ENCODE data around the gene PRPSAP2.

DNA sequence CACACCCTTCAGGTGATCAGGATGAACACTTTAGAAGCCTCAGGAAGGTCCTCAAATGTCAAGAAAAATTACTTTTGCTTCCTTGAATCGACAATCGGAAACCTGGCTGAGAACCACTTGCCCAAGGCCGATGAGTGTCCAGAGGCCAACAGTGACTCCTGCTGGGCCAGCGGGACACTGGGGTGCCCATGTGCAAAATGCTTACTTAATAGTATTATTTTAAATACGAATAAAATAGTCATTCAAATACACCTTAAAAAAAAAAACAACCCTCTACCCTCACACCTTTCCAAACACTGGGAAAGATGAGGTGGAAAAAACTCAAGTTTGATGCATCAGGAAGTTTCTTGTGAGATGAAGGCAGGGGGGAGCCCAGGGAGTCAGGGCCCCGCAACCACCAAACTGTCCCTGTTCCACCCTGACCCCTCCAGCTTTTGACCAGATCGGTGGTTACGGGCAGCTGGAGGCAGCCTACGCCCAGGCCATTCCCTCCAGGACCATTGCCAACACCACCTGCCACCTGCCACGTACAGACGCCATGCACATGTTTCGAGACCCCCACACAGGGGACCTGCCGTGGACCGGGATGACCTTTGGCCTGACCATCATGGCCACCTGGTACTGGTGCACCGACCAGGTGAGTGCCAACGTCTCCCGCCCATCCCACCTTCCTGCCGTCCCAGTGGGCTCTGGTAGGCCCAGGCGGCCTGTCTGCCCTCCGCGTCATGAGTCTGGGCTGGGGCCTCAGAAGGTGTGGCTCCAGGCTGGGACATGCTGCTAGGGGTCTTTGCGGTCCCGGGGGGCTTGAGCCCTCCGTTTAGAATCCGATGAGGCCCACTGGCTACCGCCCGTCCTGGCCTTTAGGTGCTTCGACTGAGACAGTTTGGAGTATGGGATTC, 112.9 kb downstream of the PRPSAP2 start:
- TF ChIP-seq NRF1 (IDR thresholded peaks at IDR 0.05; ENCODE audit: low read depth, low read length), result no peak
- TF ChIP-seq JUND (IDR thresholded peaks at IDR 0.05; ENCODE audit: low read length), result no peak

Measured in H1 (cell line).